ENCODE data around the gene FIS1. TPM values are rescaled to one million over a fixed set of nuclear protein-coding genes. Genes with fewer than 3 reads are reported as not detected.
A peak's percentile ranks its signal among the peaks of the same experiment; 100 is the strongest.

Gene FIS1
- polyA plus RNA-seq, 6 donors from 2014 or later: 221 to 266 (median 244) TPM

- H3K27me3 Mint-ChIP-seq: no peaks in the 10 kb centered on the region
- H3K4me3 Mint-ChIP-seq: no peak overlapping the region
- H3K27ac Mint-ChIP-seq: no peak overlapping the region
- H3K4me1 Mint-ChIP-seq: peaks cover 2 to 12% (median 9%) of the 10 kb centered on the region in 3 donors
- H3K9me3 Mint-ChIP-seq: no peaks in the 10 kb centered on the region
- DNase-seq: no peak
- no peak for ATAC-seq (ENCODE audit: low read depth in 2 of 2)
- H3K36me3 Mint-ChIP-seq: no peaks in the 10 kb centered on the region
Observed at GRCh38 chr7:101235522-101235921, 9.4 kb downstream of the FIS1 start.

DNA sequence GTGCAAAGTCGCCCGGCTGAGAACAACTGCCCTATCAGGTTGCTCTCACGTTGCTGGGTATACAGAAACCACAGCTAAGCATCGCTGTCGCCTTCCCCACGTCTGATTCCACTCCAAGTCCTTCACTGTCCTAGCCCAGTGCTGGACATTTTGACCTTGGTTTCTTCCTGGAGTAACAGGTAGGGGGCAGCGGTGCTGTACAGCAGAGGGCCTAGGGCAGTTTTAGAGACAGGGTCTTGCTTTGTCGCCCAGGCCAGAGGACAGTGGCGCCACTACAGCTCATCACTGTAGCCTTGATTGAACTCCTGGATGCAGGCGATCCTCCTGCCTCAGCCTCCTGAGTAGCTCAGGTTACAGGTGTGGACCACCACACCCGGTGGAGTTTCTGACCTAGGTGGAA is 9.8 kb downstream of the FIS1 start:
- H3K4me3 Mint-ChIP-seq: no peak overlapping the region
- H3K36me3 Mint-ChIP-seq: no peaks in the 10 kb centered on the region
- no peaks in the 10 kb centered on the region for H3K9me3 Mint-ChIP-seq
- H3K27me3 Mint-ChIP-seq: no peaks in the 10 kb centered on the region
- DNase-seq (no peak), ATAC-seq (ENCODE audit: low read depth in 2 of 2) (no peak)
- peak overlapping the region in 2 of 6 donors; percentile 24 to 79 for H3K27ac Mint-ChIP-seq
- H3K4me1 Mint-ChIP-seq: peaks cover 0 to 14% (median 10%) of the 10 kb centered on the region in 3 donors

DNA sequence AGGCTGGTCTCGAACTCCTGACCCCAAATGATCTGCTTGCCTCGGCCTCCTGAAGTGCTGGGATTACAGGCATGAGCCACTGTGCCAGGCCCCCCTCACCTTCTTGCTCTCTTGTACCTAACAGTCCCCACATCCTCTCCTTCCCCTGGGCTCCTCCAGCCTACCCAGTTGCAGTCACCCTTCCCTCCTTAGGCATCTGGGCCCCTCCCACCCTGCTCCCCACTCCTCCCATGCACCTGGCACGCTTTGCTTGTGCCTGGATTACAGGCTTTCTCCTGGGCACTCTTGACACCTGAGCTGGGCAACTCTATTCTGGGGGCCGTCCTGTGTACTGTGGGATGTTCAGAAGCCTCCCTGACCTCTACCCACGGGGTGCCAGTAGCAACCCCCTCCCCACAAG is 10.2 kb downstream of the FIS1 start:
- Mint-ChIP-seq H3K9me3 (no peaks in the 10 kb centered on the region), H3K36me3 (no peaks in the 10 kb centered on the region), H3K4me3 (no peak overlapping the region), H3K27me3 (no peaks in the 10 kb centered on the region), H3K4me1 (peaks cover 0 to 14% (median 10%) of the 10 kb centered on the region in 3 donors), H3K27ac (peak overlapping the region in 2 of 6 donors; percentile 24 to 79)
- no peak for ATAC-seq (ENCODE audit: low read depth in 2 of 2)
- no peak for DNase-seq

DNA sequence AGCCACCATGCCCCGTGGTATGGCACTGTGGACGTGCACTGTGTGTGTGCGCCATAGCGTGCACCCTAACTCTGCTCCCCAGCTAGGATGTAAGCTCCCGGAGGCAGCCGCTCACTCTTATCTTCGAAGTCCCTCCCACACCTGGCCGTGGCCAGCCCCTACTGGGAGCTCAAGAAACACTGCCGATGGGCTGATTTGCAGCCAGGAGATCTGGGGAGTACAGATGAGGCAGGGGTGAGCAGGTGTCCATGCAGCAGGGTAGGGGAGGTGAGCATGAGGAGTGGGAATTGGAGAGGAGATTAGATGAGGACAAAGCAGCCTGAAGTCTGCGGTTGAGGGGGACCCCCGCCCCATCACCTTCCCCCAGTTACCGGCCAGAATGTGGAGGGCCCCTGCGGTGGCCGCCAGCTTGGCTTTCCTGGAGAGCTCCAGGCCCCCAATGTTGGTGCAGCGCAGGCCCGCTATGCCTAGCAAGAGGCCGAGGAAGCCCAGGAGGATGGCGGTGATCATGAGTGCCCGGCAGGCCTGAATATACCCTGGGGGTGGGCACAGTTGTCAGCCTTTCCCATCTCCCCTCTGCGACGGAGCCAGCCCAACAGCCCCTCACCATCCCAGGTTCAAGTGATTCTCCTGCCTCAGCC is 10.9 kb downstream of the FIS1 start:
- Mint-ChIP-seq H3K4me3 (no peak overlapping the region), H3K4me1 (peaks cover 0 to 14% (median 10%) of the 10 kb centered on the region in 3 donors), H3K36me3 (no peaks in the 10 kb centered on the region), H3K9me3 (no peaks in the 10 kb centered on the region), H3K27me3 (no peaks in the 10 kb centered on the region), H3K27ac (peak overlapping the region in 1 of 6 donors; percentile 33)
- ATAC-seq (ENCODE audit: low read depth in 2 of 2) (no peak), DNase-seq (no peak)

DNA sequence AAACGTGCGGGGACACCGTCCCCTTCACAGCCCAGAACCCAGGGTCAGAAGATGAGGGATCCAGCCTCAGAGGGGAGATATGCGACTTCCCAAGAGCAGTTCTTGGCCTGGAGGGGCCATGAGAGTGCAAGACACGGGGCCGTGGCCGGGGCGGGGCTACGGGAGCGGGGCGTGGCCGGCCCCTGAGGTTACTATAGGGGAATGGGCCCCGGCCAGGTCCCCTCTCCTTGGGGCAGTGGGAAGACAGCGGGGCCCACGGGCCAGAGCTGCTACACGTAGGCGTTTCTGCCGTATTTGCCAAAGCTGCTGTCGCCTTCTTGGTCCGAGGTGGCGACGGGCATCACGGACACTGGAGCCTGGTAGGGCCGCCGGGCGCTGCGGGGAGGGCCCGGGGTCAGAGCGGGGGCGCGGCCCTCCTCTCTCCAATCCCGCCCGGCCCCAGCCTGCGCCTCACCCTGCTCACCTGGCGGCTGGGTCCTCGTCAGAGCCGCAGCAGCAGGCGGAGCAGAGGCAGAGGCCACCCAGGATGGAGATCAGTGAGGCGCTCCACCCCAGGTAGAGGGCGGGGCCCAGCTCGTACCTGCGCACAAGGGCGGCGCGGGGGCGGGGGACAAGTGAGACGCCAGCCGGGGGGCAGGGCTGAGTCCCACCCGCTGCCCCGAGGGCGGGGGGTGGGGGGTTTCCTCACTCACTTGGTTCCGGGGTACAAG is 12.6 kb downstream of the FIS1 start:
- ATAC-seq (ENCODE audit: low read depth in 2 of 2) (no peak), DNase-seq (no peak)
- H3K27me3 Mint-ChIP-seq: no peaks in the 10 kb centered on the region
- peak overlapping the region in 1 of 6 donors; percentile 47 for H3K27ac Mint-ChIP-seq
- peaks cover 0 to 9% (median 5%) of the 10 kb centered on the region in 3 donors for H3K4me1 Mint-ChIP-seq
- no peaks in the 10 kb centered on the region for H3K36me3 Mint-ChIP-seq
- H3K9me3 Mint-ChIP-seq: no peaks in the 10 kb centered on the region
- no peak overlapping the region for H3K4me3 Mint-ChIP-seq

GRCh38 chr7:101231644-101232043 is 13.2 kb downstream of the FIS1 start:
- Mint-ChIP-seq H3K4me1 (peaks cover 0 to 9% (median 5%) of the 10 kb centered on the region in 3 donors), H3K27ac (peak overlapping the region in 1 of 6 donors; percentile 62), H3K27me3 (no peaks in the 10 kb centered on the region), H3K4me3 (no peak overlapping the region), H3K9me3 (no peaks in the 10 kb centered on the region), H3K36me3 (no peaks in the 10 kb centered on the region)
- DNase-seq (no peak), ATAC-seq (ENCODE audit: low read depth in 2 of 2) (no peak)

- Mint-ChIP-seq H3K27me3 (no peaks in the 10 kb centered on the region), H3K9me3 (no peaks in the 10 kb centered on the region), H3K4me1 (peaks cover 5 to 12% (median 11%) of the 10 kb centered on the region in 3 donors), H3K4me3 (no peak overlapping the region), H3K36me3 (peaks cover 0 to 17% of the 10 kb centered on the region in 2 donors), H3K27ac (peak overlapping the region in 1 of 6 donors; percentile 15)
- ATAC-seq (ENCODE audit: low read depth in 2 of 2): no peak
- no peak for DNase-seq
Observed at GRCh38 chr7:101226721-101227120, 18.2 kb downstream of the FIS1 start.

DNA sequence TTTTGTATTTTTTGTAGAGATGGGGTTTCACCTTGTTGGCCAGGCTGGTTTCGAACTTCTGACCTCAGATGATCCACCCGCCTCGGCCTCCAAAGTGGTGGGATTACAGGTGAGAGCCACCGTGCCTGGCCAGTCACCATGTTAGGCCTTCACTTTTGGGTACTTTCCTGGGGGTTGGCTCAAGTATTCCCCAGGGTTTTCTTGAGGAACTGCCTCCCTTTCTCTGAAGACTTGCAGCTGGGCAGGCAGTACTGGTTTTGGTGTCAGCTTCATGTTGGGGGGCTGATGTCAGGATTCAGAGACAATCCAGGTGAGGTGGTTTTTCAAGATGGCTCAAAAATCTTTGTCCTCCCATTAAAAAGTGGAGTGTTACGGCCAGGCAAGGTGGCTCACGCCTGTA is 19.2 kb downstream of the FIS1 start:
- Mint-ChIP-seq H3K4me1 (peaks cover 14 to 18% (median 14%) of the 10 kb centered on the region in 3 donors), H3K4me3 (no peak overlapping the region), H3K9me3 (no peaks in the 10 kb centered on the region), H3K36me3 (peaks cover 0 to 17% of the 10 kb centered on the region in 2 donors), H3K27me3 (no peaks in the 10 kb centered on the region), H3K27ac (no peak overlapping the region)
- DNase-seq: no peak
- no peak for ATAC-seq (ENCODE audit: low read depth in 2 of 2)

GRCh38 chr7:101223528-101223927 is 21.4 kb downstream of the FIS1 start:
- peak overlapping the region in 2 of 8 donors; percentile 15 to 47 for H3K4me3 Mint-ChIP-seq
- peaks cover 0 to 17% of the 10 kb centered on the region in 2 donors for H3K36me3 Mint-ChIP-seq
- ATAC-seq (ENCODE audit: low read depth in 2 of 2) (no peak), DNase-seq (no peak)
- H3K9me3 Mint-ChIP-seq: no peaks in the 10 kb centered on the region
- no peaks in the 10 kb centered on the region for H3K27me3 Mint-ChIP-seq
- H3K4me1 Mint-ChIP-seq: peaks cover 21 to 29% (median 24%) of the 10 kb centered on the region in 3 donors
- no peak overlapping the region for H3K27ac Mint-ChIP-seq

- peaks cover 29 to 36% (median 34%) of the 10 kb centered on the region in 3 donors for H3K4me1 Mint-ChIP-seq
- peak overlapping the region in 1 of 6 donors; percentile 47 for H3K27ac Mint-ChIP-seq
- no peaks in the 10 kb centered on the region for H3K27me3 Mint-ChIP-seq
- no peak overlapping the region for H3K4me3 Mint-ChIP-seq
- peaks cover 0 to 17% of the 10 kb centered on the region in 2 donors for H3K36me3 Mint-ChIP-seq
- no peak for DNase-seq
- ATAC-seq (ENCODE audit: low read depth in 2 of 2): no peak
- H3K9me3 Mint-ChIP-seq: no peaks in the 10 kb centered on the region
Observed at GRCh38 chr7:101222275-101222830, 22.5 kb downstream of the FIS1 start.

GRCh38 chr7:101220295-101220694 is 24.6 kb downstream of the FIS1 start:
- peak overlapping the region in 4 of 8 donors; percentile 16 to 96 (median 22) for H3K4me3 Mint-ChIP-seq
- peaks cover 0 to 17% of the 10 kb centered on the region in 2 donors for H3K36me3 Mint-ChIP-seq
- H3K4me1 Mint-ChIP-seq: peaks cover 36 to 49% (median 47%) of the 10 kb centered on the region in 3 donors
- no peak overlapping the region for H3K27ac Mint-ChIP-seq
- DNase-seq (no peak), ATAC-seq (ENCODE audit: low read depth in 2 of 2) (no peak)
- no peaks in the 10 kb centered on the region for H3K9me3 Mint-ChIP-seq
- no peaks in the 10 kb centered on the region for H3K27me3 Mint-ChIP-seq

DNA sequence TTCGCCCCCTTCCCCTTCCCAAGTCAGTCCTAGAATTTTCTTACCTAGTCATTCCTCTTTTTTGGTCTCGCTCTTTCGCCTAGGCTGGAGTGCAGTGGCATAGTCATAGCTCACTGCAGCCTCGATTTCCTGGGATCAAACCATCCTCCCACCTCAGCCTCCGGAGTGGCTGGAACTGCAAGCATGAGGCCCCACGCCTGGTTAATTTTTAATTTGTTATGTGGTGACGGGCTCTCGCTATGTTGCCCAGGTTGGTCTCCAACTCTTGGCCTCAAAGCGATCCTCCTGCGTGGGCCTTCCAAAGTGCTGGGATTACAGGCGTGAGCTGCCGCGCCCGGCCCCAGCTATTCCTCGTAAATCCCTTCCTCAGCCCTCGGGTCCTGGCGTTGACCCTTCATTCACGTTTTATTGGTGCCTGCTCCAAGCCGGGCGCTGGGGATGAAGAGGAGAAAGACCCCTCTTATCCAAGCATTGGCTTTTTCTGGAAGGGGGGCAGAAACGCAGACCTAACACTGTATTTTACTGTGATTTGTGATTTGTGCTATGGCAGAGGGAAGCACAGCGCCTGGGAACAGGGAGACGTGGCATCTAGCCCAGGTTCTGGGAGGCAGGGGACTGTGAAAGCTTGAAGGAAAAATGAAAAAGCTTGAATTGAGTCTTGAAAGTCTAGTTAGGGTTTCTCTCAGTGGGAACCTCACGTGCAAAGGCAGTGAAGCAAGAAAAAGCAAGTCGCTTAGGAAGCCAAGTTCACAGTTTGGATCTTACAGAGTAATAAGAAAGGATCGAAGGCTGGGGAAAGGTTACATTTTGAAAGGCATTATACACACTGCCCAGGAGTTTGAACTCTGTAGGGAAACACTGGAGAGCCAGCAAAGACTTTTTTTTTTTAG is 26.4 kb downstream of the FIS1 start:
- Mint-ChIP-seq H3K4me3 (peak overlapping the region; percentile 94 to 98 (median 96)), H3K4me1 (peaks cover 36 to 45% (median 45%) of the 10 kb centered on the region in 3 donors), H3K27ac (peak overlapping the region; percentile 88 to 96 (median 93)), H3K27me3 (no peaks in the 10 kb centered on the region), H3K36me3 (peaks cover 0 to 9% of the 10 kb centered on the region in 2 donors), H3K9me3 (no peaks in the 10 kb centered on the region)
- DNase-seq: no peak
- ATAC-seq (ENCODE audit: low read depth in 2 of 2): no peak

All from naive B cell (primary cell).